NB4 (cell line): ENCODE results near the gene PAFAH1B1.

Source experiments
- CTCF ChIP-seq: IDR thresholded peaks from one replicate; pipeline ENCODE4 v1.5.1; 2012; ENCODE audit warnings: low read depth, low read length
- POLR2A ChIP-seq: IDR thresholded peaks from 2 replicates; pipeline ENCODE4 v1.6.1; 2011; ENCODE audit warnings: mild to moderate bottlenecking; ENCODE audit not compliant: insufficient read length; ENCODE audit errors: extremely low read depth

- TF ChIP-seq CTCF = no peak
- TF ChIP-seq POLR2A = no peak
Measured at GRCh38 chr17:2700030-2700490, 106.6 kb downstream of the PAFAH1B1 start.
